RWPE1 (cell line): ENCODE measurements around the gene VN1R5.

Source experiments
- CTCF ChIA-PET: fragments of 350-600 bp; sonication (Branson Sonifier 250); formaldehyde crosslinking; extraction: SDS; loops from one replicate; lab custom pipeline; 2021; lab: Yijun Ruan, JAX
- POLR2A ChIA-PET: fragments of 400-600 bp; formaldehyde crosslinking; extraction: SDS; loops from one replicate; lab custom pipeline; 2020; ENCODE audit warnings: antibody characterized with exemption; ENCODE audit not compliant: low non-redundant PET; lab: Yijun Ruan, JAX
- DNase-seq: peaks from one replicate; pipeline ENCODE4 v3.0.0; 2012; ENCODE audit warnings: low spot score
- H3K27ac ChIP-seq: fragments of 450-650 bp; 2 replicates; pipeline ENCODE4 v1.5.1; 2017
- CTCF ChIP-seq: fragments of 450-650 bp; conservative IDR thresholded peaks from 2 replicates; pipeline ENCODE4 v1.5.1; 2017; ENCODE audit warnings: low read depth, mild to moderate bottlenecking

Gene VN1R5

GRCh38 chr1:247291833-247292561 is 36.1 kb downstream of the VN1R5 start:
- no peak for DNase-seq
- no peak overlapping the region for H3K27ac ChIP-seq
- CTCF ChIA-PET: interaction anchor here (0.5 kb wide), 1 partner anchor 80 kb away, joined by 3 read pairs; no protein-coding TSS in a partner anchor
- POLR2A ChIA-PET: no interaction called here
- TF ChIP-seq CTCF: no peak

GRCh38 chr1:247293047-247293446 is 37.2 kb downstream of the VN1R5 start:
- CTCF ChIA-PET: no interaction called here
- DNase-seq: no peak

GRCh38 chr1:247294282-247294681 is 38.4 kb downstream of the VN1R5 start:
- POLR2A ChIA-PET: no interaction called here

More at GRCh38 chr1:247293047-247293446, 37.2 kb downstream of the VN1R5 start:
- POLR2A ChIA-PET: no interaction called here
- no peak for TF ChIP-seq CTCF
- no peak overlapping the region for H3K27ac ChIP-seq

GRCh38 chr1:247295274-247295684 is 39.4 kb downstream of the VN1R5 start:
- ChIA-PET POLR2A (no interaction called here), CTCF (no interaction called here)
- no peak for DNase-seq
- H3K27ac ChIP-seq: no peak overlapping the region
- TF ChIP-seq CTCF: no peak

More at GRCh38 chr1:247294282-247294681, 38.4 kb downstream of the VN1R5 start:
- no peak for TF ChIP-seq CTCF
- CTCF ChIA-PET: no interaction called here
- no peak overlapping the region for H3K27ac ChIP-seq
- DNase-seq: peak; percentile 29

- CTCF ChIA-PET: no interaction called here
- no peak overlapping the region for H3K27ac ChIP-seq
Observed at GRCh38 chr1:247295746-247296145, 39.9 kb downstream of the VN1R5 start.

GRCh38 chr1:247296599-247297180 is 40.8 kb downstream of the VN1R5 start:
- CTCF ChIA-PET: no interaction called here
- POLR2A ChIA-PET: no interaction called here
- H3K27ac ChIP-seq: no peak overlapping the region
- no peak for DNase-seq
- no peak for TF ChIP-seq CTCF

More at GRCh38 chr1:247295746-247296145, 39.9 kb downstream of the VN1R5 start:
- no peak for TF ChIP-seq CTCF
- no peak for DNase-seq
- POLR2A ChIA-PET: interaction anchor here (0.6 kb wide), 1 partner anchor 791 kb away, joined by 3 read pairs; no protein-coding TSS in a partner anchor
